H1 (cell line): Measurements from ENCODE around the gene SLC12A4. TPM values are rescaled to one million over a fixed set of nuclear protein-coding genes. Genes with fewer than 3 reads are reported as not detected.

Experiments used
- ASH2L ChIP-seq: fragments of 200-600, 300-600 bp; sonication (generic); IDR thresholded peaks from one replicate; pipeline ENCODE4 v1.7.1; 2017; ENCODE audit warnings: low read length
- CHD2 ChIP-seq: IDR thresholded peaks from 2 replicates; pipeline ENCODE4 v1.6.1; 2012; ENCODE audit warnings: low read length, improper control_type of control experiment
- SP2 ChIP-seq: IDR thresholded peaks from 2 replicates; pipeline ENCODE4 v1.6.1; 2012; ENCODE audit warnings: mild to moderate bottlenecking, low read length, inconsistent platforms
- ZNF274 ChIP-seq: IDR thresholded peaks from 2 replicates; pipeline ENCODE4 v1.7.0; 2012; ENCODE audit warnings: low read length, borderline replicate concordance; ENCODE audit errors: extremely low read depth
- polyA plus RNA-seq, 7 experiments: library from polyadenylated mRNA; depleted of rRNA in 3 of 7; stranded (reverse) in 5 of 7; unstranded in 2 of 7; fragments of >200 nt in 5 of 7; fragments of 200-250 nt in 2 of 7; gene quantifications; 1 replicate in 5 of 7; 2 replicates in 1 of 7; 4 replicates in 1 of 7; pipeline versions ENCODE4 v1.2.1 to v1.2.3, GENCODE V29; 2011 to 2013; ENCODE audit warnings: missing spikeins in 2 of 7, mixed read lengths in 2 of 7
- total RNA-seq: library from RNA; stranded (reverse); fragmentation: NEBNext Ultra II Directional; extraction: Animal tissue kit (Norgen Biotek cat#: 25700); gene quantifications from 2 replicates; pipeline ENCODE4 v1.2.1, GENCODE V29; 2021
- TF ChIP-seq, protein P1 (sequence below): fragments of 300-600 bp; sonication (generic); IDR thresholded peaks from 2 replicates; pipeline ENCODE4 v1.7.1; 2012; ENCODE audit warnings: low read length, moderate library complexity, mild to moderate bottlenecking, inconsistent platforms; ENCODE audit not compliant: insufficient replicate concordance

Gene SLC12A4
- total and polyA plus RNA-seq, 2 of the 8 experiments (the other 6 are each of a cell fraction or from before 2014, with no cell fraction given): 41.3 to 49.3 TPM

DNA sequence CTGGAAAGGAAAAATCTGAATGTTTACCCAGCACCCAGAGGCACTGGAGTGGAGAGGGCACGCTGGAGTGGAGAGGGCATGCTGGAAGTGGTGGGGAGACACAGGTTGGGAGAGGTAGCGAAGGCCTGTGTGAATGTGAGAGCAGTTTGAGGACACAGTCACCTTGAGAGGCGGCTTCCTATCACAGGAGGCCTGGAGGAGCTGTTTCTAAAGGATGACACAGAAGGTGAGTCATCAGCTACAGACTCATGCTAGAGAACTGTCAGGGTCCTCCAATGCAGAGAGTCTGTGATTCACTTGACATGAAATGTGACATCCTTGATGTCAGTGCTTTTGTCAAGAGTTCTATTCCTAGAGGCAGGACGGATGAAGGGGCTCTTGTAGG is 50.6 kb downstream of the SLC12A4 start (continued):
- TF ChIP-seq, protein P1, sequence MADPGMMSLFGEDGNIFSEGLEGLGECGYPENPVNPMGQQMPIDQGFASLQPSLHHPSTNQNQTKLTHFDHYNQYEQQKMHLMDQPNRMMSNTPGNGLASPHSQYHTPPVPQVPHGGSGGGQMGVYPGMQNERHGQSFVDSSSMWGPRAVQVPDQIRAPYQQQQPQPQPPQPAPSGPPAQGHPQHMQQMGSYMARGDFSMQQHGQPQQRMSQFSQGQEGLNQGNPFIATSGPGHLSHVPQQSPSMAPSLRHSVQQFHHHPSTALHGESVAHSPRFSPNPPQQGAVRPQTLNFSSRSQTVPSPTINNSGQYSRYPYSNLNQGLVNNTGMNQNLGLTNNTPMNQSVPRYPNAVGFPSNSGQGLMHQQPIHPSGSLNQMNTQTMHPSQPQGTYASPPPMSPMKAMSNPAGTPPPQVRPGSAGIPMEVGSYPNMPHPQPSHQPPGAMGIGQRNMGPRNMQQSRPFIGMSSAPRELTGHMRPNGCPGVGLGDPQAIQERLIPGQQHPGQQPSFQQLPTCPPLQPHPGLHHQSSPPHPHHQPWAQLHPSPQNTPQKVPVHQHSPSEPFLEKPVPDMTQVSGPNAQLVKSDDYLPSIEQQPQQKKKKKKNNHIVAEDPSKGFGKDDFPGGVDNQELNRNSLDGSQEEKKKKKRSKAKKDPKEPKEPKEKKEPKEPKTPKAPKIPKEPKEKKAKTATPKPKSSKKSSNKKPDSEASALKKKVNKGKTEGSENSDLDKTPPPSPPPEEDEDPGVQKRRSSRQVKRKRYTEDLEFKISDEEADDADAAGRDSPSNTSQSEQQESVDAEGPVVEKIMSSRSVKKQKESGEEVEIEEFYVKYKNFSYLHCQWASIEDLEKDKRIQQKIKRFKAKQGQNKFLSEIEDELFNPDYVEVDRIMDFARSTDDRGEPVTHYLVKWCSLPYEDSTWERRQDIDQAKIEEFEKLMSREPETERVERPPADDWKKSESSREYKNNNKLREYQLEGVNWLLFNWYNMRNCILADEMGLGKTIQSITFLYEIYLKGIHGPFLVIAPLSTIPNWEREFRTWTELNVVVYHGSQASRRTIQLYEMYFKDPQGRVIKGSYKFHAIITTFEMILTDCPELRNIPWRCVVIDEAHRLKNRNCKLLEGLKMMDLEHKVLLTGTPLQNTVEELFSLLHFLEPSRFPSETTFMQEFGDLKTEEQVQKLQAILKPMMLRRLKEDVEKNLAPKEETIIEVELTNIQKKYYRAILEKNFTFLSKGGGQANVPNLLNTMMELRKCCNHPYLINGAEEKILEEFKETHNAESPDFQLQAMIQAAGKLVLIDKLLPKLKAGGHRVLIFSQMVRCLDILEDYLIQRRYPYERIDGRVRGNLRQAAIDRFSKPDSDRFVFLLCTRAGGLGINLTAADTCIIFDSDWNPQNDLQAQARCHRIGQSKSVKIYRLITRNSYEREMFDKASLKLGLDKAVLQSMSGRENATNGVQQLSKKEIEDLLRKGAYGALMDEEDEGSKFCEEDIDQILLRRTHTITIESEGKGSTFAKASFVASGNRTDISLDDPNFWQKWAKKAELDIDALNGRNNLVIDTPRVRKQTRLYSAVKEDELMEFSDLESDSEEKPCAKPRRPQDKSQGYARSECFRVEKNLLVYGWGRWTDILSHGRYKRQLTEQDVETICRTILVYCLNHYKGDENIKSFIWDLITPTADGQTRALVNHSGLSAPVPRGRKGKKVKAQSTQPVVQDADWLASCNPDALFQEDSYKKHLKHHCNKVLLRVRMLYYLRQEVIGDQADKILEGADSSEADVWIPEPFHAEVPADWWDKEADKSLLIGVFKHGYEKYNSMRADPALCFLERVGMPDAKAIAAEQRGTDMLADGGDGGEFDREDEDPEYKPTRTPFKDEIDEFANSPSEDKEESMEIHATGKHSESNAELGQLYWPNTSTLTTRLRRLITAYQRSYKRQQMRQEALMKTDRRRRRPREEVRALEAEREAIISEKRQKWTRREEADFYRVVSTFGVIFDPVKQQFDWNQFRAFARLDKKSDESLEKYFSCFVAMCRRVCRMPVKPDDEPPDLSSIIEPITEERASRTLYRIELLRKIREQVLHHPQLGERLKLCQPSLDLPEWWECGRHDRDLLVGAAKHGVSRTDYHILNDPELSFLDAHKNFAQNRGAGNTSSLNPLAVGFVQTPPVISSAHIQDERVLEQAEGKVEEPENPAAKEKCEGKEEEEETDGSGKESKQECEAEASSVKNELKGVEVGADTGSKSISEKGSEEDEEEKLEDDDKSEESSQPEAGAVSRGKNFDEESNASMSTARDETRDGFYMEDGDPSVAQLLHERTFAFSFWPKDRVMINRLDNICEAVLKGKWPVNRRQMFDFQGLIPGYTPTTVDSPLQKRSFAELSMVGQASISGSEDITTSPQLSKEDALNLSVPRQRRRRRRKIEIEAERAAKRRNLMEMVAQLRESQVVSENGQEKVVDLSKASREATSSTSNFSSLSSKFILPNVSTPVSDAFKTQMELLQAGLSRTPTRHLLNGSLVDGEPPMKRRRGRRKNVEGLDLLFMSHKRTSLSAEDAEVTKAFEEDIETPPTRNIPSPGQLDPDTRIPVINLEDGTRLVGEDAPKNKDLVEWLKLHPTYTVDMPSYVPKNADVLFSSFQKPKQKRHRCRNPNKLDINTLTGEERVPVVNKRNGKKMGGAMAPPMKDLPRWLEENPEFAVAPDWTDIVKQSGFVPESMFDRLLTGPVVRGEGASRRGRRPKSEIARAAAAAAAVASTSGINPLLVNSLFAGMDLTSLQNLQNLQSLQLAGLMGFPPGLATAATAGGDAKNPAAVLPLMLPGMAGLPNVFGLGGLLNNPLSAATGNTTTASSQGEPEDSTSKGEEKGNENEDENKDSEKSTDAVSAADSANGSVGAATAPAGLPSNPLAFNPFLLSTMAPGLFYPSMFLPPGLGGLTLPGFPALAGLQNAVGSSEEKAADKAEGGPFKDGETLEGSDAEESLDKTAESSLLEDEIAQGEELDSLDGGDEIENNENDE: no peak
- no peak for TF ChIP-seq SP2
- no peak for TF ChIP-seq ZNF274
- TF ChIP-seq CHD2: no peak
- TF ChIP-seq ASH2L: no peak
- TF ChIP-seq, all 59 proteins: peak for 0
